ENCODE data around the gene RPGRIP1L. TPM values are rescaled to one million over a fixed set of nuclear protein-coding genes. Genes with fewer than 3 reads are reported as not detected.
A peak's percentile ranks its signal among the peaks of the same experiment; 100 is the strongest.

The RPGRIP1L gene
- total RNA-seq, 1 donor from 2014 or later = 4.4 TPM

- H3K4me3 ChIP-seq = no peak overlapping the region
- no peak for TF ChIP-seq POLR2A (IDR thresholded peaks at IDR 0.05)
- TF ChIP-seq POLR2AphosphoS5 (IDR thresholded peaks at IDR 0.05; ENCODE audit: insufficient read depth in 1 of 2, low read depth in 1 of 2) = no peak
- TF ChIP-seq CTCF (IDR thresholded peaks at IDR 0.05) = no peak
- no peaks in the 10 kb centered on the region for H3K27me3 ChIP-seq
- no peaks in the 10 kb centered on the region for H3K9me3 ChIP-seq
- H3K4me1 ChIP-seq = peaks cover 29% of the 10 kb centered on the region
- H3K27ac ChIP-seq = no peak overlapping the region
- no peaks in the 10 kb centered on the region for H3K36me3 ChIP-seq
- DNase-seq (ENCODE audit: extremely low spot score in 2 of 2) = no peak
- intact Hi-C loops (cut with DNase I) = no loop called here
These were observed 40.8 kb upstream of the RPGRIP1L start for GRCh38 chr16:53744449-53744848.

GRCh38 chr16:53743149-53743566 lies 39.5 kb upstream of the RPGRIP1L start:
- TF ChIP-seq POLR2AphosphoS5 (IDR thresholded peaks at IDR 0.05; ENCODE audit: insufficient read depth in 1 of 2, low read depth in 1 of 2) (no peak), CTCF (IDR thresholded peaks at IDR 0.05) (peak in 2 of 3 experiments; percentile 12 to 31)
- intact Hi-C loops (cut with DNase I) = no loop called here
- no peak overlapping the region for H3K4me3 ChIP-seq
- H3K4me1 ChIP-seq = peaks cover 29% of the 10 kb centered on the region
- no peak overlapping the region for H3K27ac ChIP-seq
- H3K36me3 ChIP-seq = no peaks in the 10 kb centered on the region
- no peaks in the 10 kb centered on the region for H3K27me3 ChIP-seq
- DNase-seq (ENCODE audit: extremely low spot score in 2 of 2) = no peak
- no peaks in the 10 kb centered on the region for H3K9me3 ChIP-seq

- Histone ChIP-seq H3K9me3 (no peaks in the 10 kb centered on the region), H3K27me3 (no peaks in the 10 kb centered on the region), H3K27ac (no peak overlapping the region), H3K4me3 (no peak overlapping the region), H3K4me1 (peaks cover 25% of the 10 kb centered on the region), H3K36me3 (no peaks in the 10 kb centered on the region)
- no peak for TF ChIP-seq CTCF (IDR thresholded peaks at IDR 0.05)
- no peak for TF ChIP-seq POLR2AphosphoS5 (IDR thresholded peaks at IDR 0.05; ENCODE audit: insufficient read depth in 1 of 2, low read depth in 1 of 2)
- TF ChIP-seq POLR2A (IDR thresholded peaks at IDR 0.05) = no peak
- no peak for DNase-seq (ENCODE audit: extremely low spot score in 2 of 2)
- intact Hi-C loops (cut with DNase I) = no loop called here
These were observed 37.9 kb upstream of the RPGRIP1L start for GRCh38 chr16:53741546-53741945.

- Histone ChIP-seq H3K27me3 (no peaks in the 10 kb centered on the region), H3K9me3 (no peaks in the 10 kb centered on the region), H3K4me3 (no peak overlapping the region), H3K36me3 (no peaks in the 10 kb centered on the region), H3K27ac (no peak overlapping the region), H3K4me1 (peaks cover 23% of the 10 kb centered on the region)
- TF ChIP-seq CTCF (IDR thresholded peaks at IDR 0.05) = no peak
- TF ChIP-seq POLR2A (IDR thresholded peaks at IDR 0.05) = no peak
- no peak for TF ChIP-seq POLR2AphosphoS5 (IDR thresholded peaks at IDR 0.05; ENCODE audit: insufficient read depth in 1 of 2, low read depth in 1 of 2)
- intact Hi-C loops (cut with DNase I) = no loop called here
- no peak for DNase-seq (ENCODE audit: extremely low spot score in 2 of 2)
These were observed 37.4 kb upstream of the RPGRIP1L start for GRCh38 chr16:53740933-53741531.

- peaks cover 17% of the 10 kb centered on the region for H3K4me1 ChIP-seq
- H3K36me3 ChIP-seq = no peaks in the 10 kb centered on the region
- no peaks in the 10 kb centered on the region for H3K27me3 ChIP-seq
- TF ChIP-seq POLR2A (IDR thresholded peaks at IDR 0.05) = no peak
- TF ChIP-seq CTCF (IDR thresholded peaks at IDR 0.05) = no peak
- TF ChIP-seq POLR2AphosphoS5 (IDR thresholded peaks at IDR 0.05; ENCODE audit: insufficient read depth in 1 of 2, low read depth in 1 of 2) = no peak
- H3K4me3 ChIP-seq = no peak overlapping the region
- no peaks in the 10 kb centered on the region for H3K9me3 ChIP-seq
- no peak overlapping the region for H3K27ac ChIP-seq
- no peak for DNase-seq (ENCODE audit: extremely low spot score in 2 of 2)
- intact Hi-C loops (cut with DNase I) = no loop called here
These were observed 36.8 kb upstream of the RPGRIP1L start for GRCh38 chr16:53740476-53740875.
